Activated CD4-positive, alpha-beta T cell treated with anti-CD3 and anti-CD28 coated beads, Interleukin-2, amount 50 U/mL, for 4 hours (primary cell): ENCODE data around the gene NUMBL.
"Not testable (repeated sequence)": the region's sequence is repeated elsewhere in the genome, so short reads cannot be mapped to it uniquely, and the experiment has no call there.

Experiments
- DNase-seq, 2 experiments: peaks; one replicate each; pipeline ENCODE4 v3.0.0-alpha.2; 2020

NUMBL gene

DNA sequence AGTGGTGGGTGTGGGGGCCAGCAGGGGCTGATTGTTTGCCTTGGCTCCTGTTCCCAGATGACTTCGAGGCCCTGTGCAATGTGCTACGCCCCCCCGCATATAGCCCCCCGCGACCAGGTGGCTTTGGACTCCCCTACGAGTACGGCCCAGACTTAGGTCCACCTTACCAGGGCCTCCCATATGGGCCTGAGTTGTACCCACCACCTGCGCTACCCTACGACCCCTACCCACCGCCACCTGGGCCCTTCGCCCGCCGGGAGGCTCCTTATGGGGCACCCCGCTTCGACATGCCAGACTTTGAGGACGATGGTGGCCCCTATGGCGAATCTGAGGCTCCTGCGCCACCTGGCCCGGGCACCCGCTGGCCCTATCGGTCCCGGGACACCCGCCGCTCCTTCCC lies 63.5 kb downstream of the NUMBL start:
- DNase-seq = no peak

DNA sequence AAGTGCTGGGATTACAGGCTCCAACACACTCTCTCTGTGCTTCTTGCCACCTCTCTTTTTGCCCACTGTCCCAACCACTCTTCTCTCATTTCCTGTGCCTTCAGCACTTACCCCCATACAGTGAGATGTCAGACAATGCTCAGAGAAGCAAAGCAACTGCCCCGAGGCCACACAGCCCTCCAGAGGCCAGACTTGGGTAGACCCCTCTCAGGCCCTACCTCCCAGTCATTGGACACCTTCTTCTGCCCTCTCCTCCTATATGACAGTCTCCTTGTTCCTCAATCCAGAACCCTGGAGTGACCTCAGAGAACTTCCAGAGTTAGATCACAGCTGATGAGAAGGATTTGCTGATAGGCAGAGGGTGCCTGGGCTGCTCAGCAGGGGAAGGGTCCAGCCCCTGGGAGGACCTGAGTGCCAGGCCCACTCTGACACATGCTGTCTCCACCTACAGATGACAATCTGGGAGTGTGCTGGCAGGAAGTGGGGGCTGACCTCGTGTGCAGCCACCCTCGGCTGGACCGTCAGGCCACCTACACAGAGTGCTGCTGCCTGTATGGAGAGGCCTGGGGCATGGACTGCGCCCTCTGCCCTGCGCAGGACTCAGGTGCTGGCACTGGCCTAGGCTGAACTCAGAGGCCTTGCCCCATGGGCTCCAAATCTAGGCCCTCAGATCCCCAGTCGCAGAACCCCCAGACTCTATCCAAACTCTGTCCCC lies 64.9 kb downstream of the NUMBL start:
- DNase-seq = no peak

DNA sequence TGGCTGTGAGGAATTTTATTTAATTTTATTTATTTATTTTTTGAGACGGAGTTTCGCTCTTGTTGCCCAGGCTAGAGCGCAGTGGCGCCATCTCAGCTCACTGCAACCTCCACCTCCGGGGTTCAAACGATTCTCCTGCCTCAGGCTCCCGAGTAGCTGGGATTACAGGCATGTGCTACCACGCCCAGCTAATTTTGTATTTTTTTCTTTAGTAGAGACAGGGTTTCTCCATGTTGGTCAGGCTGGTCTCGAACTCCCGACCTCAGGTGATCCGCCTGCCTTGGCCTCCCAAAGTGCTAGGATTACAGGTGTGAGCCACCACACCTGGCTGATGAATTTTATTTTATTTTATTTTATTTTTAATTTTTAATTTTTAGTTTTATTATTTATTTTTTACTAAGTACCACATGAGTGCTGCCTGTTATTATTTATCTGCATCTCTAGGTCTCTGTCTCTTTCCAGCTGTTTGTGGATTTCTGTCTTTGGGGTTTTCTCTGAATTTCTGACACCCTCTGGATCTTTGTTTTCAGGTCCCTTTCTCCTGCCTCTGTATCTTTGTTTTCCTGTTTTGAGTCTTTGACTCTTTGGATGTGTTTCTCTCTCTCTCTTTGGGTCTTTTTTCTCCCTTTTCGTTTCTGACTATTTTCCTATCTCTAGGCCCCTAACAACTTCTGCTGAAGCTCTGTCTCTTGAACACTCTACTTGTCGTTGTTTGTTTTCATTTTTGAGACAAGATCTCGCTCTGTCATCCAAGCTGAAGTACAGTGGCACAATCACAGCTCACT lies 65.9 kb downstream of the NUMBL start:
- DNase-seq = not testable (repeated sequence)

DNA sequence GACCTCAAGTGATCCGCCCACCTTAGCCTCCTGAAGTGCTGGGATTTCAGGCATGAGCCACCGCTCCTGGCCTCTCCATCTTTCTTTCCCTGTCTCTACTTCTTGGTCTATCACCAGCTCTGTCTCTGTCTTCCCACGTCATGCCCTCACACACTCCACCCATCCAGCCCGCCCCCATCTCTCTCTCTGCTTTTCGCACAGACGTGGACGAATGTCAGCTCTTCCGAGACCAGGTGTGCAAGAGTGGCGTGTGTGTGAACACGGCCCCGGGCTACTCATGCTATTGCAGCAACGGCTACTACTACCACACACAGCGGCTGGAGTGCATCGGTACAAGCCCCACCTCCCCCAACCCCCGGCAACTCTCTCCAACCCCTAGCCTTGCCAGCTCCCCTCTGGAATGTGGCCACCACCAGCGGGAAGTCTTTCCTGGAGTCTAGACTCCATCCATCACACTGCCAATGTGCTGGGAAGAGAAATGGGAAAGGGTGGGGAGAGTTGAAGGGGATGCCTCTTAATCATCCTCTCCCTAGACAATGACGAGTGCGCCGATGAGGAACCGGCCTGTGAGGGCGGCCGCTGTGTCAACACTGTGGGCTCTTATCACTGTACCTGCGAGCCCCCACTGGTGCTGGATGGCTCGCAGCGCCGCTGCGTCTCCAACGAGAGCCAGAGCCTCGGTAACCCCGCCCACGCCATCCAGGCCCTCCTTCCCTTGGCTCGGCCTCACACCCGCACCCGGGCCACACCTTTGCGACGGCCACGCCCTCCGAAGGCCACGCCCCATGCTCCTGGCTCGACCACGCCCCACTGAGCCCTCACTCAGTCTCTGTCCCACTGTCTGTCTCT lies 66.8 kb downstream of the NUMBL start:
- no peak for DNase-seq

DNA sequence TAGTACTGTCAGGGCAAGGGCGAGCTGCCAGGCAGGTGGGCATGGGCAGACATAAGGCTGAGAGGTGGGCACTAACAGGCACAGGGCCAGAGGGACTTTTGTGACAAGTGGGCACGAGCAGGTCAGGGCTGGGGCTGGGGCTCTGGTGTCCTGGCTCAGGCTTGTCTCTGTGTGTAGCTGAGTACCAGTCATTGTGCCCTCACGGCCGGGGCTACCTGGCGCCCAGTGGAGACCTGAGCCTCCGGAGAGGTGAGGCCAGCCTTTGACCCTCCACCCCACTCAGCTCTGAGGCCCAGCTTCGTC lies 67.7 kb downstream of the NUMBL start:
- no peak for DNase-seq

DNA sequence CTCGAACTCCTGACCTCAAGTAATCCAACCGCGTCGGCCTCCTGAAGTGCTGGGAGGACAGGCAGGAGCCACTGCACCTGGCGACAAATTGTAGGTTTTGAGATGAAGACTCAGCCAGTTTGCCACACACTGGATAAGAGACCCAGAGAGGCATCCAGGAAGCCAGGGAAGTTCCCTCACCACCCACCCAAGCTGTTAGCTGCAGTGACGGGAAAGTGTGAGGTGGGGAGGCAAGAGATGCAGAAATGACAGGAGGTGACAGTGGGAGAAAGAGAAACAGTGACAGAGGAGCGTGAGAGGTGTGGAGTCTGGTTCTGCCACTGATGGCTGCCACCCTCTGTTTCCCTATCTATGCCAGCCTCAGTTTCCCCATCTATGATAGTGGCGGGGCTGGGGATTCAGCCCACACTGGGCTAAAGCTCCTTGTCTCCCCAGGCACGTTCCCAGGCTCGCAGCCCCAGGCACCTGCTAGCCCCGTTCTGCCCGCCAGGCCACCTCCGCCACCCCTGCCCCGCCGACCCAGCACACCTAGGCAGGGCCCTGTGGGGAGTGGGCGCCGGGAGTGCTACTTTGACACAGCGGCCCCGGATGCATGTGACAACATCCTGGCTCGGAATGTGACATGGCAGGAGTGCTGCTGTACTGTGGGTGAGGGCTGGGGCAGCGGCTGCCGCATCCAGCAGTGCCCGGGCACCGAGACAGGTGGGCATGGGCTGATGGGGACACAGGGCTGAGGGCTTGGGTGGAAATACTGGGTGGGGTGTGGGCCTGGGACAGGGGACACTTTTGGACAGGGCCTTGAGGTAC lies 68.3 kb downstream of the NUMBL start:
- DNase-seq = no peak

DNA sequence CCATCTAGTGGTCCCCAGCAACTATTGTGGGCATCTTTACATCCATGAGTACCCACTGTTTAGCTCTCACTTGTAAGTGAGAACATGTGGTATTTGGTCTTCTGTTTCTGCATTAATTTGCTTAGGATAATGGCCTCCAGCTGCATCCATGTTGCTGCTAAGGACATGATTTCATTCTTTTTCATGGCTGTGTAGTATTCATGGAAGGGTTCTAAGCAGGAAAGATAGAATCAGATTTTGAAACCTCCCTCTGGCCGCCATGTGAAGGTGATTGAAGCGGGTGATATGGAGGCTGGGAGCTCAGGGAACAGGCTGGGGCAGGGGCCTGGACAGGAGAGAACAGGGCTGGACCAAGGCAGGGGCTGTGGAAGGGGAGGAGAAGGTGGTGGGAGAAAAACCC lies 69.2 kb downstream of the NUMBL start:
- no peak for DNase-seq

DNA sequence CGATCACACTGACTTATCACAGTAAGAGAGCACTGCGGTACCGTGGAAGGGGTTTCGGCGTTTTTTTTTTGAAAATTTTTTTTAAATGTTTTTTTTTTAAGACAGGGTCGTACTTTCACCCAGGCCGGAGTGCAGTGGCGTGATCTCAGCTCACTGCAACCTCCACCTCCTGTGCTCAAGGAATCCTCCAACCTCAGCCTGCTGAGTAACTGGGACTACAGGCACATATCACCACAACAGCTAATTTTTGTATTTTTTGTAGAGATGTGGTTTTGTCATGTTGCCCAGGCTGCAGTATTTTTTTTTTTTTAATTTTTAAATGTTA lies 70.3 kb downstream of the NUMBL start:
- no peak for DNase-seq

DNA sequence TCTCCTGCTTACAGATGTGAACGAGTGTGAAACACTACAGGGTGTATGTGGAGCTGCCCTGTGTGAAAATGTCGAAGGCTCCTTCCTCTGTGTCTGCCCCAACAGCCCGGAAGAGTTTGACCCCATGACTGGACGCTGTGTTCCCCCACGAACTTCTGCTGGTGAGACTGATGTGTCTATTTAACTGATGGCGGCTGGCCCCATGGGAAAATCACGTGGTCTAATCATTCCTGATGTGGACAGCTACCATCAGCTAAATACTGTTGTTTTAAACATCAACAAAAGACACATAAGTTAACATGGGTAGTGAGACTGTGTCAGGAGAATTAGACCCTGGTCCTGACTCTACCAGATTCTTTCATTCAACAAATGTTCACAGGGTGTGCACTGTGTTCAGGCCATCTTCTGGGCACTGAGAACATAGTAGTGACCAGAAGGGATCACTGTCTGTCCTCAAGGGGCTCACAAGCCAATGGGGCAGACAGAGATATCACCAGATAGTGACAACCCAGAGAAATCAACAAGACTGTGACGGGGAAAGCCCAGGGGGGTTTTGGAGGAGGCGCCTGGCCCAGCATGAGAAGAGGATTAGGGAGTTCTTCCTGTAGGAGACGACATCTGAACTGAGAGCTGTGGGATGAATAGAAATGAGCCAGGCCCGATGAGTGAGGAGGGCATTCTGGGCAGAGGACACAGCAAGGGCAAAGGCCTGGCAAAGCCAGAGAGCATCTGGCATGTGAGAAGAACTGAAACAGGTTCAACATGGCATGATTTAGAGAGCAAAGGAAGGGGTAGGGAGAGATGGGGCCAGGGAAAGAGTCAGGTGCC lies 70.9 kb downstream of the NUMBL start:
- DNase-seq = no peak

DNA sequence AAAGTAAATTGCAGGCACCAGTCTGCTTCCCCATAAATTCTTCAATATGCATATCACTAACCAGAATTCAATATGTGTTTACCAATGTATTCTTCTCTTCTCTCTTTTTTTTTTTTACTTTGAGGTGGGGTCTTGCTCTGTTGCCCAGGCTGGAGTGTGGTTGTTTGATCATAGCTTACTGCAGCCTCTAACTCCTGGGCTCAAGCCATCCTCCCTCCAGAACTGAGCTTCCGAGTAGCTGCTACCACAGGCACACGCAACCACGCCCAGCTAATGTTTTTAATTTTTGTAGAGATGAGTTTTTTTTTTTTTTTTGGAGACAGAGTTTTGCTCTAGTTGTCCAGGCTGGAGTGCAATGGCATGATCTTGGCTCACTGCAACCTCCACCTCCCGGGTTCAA lies 72.5 kb downstream of the NUMBL start:
- no peak for DNase-seq

DNA sequence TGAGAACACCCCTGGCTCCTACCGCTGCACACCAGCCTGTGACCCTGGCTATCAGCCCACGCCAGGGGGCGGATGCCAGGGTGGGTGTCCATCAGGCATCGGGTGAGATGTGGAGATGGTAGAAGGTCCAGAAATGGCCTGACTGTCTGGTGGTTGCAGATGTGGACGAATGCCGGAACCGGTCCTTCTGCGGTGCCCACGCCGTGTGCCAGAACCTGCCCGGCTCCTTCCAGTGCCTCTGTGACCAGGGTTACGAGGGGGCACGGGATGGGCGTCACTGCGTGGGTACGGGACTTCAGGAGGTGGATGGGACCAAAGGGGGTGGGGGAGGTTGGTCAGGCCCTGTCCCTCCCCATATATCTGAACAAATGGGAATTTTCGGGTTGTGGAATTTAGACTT lies 73.5 kb downstream of the NUMBL start:
- DNase-seq = no peak

DNA sequence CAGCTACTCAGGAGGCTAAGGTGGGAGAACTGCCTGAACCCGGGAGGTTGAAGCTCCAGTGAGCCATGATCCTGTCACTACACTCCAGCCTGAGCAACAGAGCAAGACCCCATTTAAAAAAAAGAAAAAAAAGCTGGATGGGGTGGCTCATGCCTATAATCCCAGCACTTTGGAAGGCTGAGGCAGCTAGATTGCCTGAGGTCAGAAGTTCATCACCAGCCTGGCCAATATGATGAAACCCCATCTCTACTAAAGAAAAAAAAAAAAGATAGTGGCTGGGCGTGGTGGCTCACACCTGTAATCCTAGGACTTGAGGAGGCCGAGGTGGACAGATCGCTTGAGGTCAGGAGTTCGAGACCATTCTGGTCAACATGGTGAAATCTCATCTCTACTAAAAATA lies 74.3 kb downstream of the NUMBL start:
- DNase-seq = no peak
